NCI-H510A (cell line): ENCODE results near the gene SLC15A4.
"Not testable (repeated sequence)": the region's sequence is repeated elsewhere in the genome, so short reads cannot be mapped to it uniquely, and the experiment has no call there.

Experiments
- DNase-seq: peaks from one replicate; lab custom pipeline; 2025; lab: John Stamatoyannopoulos, UW

Gene SLC15A4

DNA sequence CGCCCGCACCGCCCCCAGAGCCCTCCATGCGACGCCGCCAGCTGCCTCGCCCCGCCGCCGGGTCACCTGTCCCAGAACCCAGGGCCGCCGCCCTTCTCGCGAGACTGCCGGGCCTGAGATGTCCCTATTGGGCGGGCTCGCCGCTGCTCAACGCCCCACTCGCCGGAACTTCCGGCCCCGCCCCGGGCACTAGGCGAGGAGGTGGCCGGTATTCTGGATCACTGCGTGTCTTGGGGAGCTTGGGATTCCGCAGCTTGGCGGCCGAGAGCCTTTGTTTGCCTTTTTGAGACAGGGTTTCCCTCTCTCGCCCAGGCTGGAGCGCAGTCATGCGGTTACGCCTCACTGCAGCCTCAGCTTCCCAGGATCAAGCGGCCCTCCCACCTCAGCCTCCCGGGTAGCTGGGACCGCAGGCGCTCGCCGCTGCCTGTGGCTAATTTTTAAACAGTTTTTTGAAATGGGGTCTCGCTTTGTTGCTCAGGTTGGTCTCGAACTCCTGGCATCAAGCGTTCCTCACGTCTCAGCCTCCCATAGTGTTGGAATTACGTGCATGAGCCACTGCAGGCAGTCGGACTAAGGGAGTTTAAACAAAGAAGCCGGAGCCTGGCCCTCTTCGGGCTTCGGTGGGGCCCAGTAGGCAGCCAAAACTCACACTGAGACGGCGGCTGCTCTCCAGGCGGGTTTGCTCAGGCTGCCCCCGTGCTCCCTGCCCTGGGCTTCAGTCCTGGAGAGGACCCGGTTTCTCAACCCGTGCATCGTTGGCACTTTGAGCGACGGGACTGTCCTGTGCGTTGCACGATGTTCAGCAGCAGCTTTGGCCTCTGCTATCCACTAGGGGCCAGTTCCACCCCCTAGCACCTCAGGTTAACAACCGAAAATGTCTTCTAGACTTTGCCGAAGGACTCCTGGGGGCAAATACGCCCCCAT lies at the start of gene SLC15A4:
SLC15A4 (minus strand) TSS at position 43 of the 924 bp plus-strand sequence; CDS start at position 28, 15 bp downstream.
- peak; percentile 95 for DNase-seq

GRCh38 chr12:128872303-128872702 lies 48.5 kb upstream of the SLC15A4 start:
- no peak for DNase-seq

DNA sequence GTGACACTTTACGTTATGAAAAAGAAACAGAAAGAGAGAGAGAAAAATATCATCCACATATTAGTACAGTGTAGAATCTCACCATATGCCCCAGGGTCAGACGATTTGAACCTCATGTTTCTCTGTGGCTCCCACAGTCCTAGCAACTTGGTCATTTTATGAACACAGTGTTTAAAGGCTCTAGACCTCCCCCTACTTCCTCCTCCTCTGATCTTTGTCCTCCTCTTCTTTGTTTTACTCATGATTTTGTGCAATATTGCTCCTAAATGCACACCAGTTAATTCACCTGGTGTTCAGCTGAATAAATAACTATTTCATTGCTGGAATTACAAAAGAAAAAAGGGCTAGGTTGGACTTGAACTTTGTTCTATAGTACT lies 47.7 kb upstream of the SLC15A4 start:
- no peak for DNase-seq

DNA sequence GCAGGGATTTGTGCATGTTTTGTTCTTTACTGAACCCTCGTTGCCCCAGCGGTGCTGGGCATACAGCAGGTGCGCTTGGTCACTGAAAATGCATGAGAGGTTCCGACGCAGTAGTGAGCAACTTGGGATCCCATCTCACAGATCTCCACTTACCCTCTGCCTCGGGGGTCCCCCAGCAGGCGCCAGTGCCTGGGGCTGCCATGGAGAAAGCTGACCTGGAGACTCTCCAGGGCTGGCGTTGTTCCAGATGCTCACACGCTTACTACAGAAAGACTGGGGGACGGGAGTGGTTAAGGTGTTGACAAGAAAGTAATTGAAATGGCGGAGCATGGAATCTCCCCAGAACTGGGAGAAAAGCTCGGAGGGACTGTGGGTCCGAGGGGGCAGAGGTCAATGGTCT lies 43.7 kb upstream of the SLC15A4 start:
- no peak for DNase-seq

GRCh38 chr12:128864516-128865186 lies 40.9 kb upstream of the SLC15A4 start:
- DNase-seq: no peak

DNA sequence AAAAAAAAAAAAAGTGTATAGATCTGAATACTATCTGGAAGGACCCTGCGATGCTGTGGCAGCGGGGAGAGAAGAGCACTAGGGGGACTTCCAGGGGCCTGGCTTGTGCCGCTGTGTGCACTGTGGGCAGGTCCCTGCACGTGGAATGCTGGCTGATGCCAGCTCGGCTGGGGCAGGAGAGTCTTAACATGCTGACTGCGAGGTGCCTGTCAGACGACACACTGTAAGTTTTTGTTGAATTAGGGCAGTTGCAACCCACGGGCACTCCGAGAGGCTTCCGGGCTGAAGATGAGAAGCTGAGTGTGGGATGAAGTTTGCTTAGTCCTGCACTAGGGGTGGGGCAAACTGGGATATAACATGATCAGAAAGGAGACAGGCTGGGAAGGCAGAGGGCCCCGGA lies 40.2 kb upstream of the SLC15A4 start:
- no peak for DNase-seq

DNA sequence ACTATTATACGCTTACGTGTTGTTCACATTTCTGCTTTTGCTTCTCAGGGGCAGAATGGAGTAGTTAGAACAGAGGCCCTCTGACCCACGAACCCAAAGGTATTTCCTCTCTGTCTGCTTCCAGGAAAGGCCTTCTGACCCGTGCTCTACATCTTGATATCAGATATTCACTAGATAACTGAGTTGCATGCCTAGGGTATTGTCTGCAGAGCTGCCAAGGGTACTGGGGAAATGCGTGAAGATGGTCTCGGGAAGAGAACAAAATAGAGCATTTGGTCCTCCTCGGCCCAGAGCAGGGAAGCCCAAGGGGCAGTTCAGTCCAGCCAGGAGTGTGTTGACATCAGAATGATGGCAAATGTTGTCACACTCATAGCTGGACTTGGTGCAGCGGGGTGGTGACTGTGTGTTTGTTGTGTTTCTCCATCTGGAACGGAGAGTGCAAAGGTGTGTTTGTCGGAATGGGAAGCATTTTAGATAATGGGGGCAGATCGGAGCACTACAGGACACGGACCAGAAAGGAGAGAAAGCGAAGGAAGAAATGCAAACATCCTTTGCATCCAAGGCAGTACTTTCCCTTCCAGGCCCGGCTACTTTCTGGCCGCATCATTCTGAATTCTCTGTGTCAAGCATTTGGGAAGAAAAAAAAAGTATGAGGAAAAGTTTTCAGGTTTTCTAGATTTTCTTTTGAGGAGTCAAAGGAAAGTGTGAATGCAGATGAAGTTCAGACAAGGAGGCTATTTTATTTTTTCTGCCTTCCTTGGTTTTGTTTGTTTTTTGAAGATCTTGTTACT lies 37.7 kb upstream of the SLC15A4 start:
- no peak for DNase-seq

GRCh38 chr12:128859311-128859710 lies 35.6 kb upstream of the SLC15A4 start:
- no peak for DNase-seq

- no peak for DNase-seq
Measured at GRCh38 chr12:128857133-128857763, 33.5 kb upstream of the SLC15A4 start.

DNA sequence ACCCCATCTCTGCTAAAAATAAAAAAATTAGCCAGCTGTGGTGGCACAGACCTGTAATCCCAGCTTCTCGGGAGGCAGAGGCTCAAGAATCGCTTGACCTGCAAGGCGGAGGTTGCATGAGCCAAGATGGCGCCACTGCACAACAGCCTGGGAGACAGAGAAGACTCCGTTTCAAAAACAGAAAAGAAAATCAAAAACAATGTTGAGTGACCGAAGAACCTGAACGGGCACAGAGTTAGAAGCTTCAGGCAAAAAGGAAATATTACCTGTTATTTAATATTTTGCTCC lies 33.0 kb upstream of the SLC15A4 start:
- no peak for DNase-seq

GRCh38 chr12:128856035-128856790 lies 32.5 kb upstream of the SLC15A4 start:
- no peak for DNase-seq

GRCh38 chr12:128853600-128854197 lies 29.9 kb upstream of the SLC15A4 start:
- DNase-seq: no peak

DNA sequence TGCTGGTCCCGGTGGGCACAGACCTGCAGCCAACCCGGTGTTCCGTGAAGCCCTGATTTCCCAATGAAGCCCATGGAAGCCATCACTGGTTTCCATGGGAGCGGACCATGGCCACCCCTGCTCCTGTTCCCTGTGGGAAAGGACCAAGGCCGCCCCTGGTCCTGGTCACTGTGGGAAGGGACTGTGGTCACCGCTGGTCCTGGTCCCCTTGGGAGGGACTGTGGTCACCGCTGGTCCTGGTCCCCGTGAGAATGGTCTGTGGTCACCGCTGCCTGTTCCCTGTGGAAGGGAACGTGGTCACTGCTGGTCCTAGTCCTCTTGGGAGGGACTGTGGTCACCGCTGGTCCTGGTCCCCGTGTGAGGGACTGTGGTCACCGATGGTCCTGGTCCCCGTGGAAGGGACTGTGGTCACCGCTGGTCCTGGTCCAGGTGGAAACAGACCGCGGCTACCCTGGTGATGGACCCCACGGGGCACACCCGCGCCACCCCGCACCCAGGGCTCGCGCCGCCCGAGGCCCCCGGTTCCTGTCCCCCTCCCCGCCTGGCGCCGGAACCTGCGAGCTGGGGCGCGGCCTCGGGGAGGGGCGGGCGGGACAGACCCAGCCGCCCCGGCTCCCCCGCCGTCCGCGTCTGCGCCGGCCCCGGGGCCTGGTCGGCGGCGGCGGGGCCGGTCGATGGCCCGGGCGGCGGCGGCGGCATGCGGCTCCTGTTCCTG lies 29.3 kb upstream of the SLC15A4 start, which contains the start of gene GLT1D1:
GLT1D1 (plus strand) TSS at position 594 of the 715 bp plus-strand sequence; CDS start at position 698, 104 bp downstream.
- DNase-seq: no peak

- no peak for DNase-seq
Measured at GRCh38 chr12:128852026-128852698, 28.4 kb upstream of the SLC15A4 start.

DNA sequence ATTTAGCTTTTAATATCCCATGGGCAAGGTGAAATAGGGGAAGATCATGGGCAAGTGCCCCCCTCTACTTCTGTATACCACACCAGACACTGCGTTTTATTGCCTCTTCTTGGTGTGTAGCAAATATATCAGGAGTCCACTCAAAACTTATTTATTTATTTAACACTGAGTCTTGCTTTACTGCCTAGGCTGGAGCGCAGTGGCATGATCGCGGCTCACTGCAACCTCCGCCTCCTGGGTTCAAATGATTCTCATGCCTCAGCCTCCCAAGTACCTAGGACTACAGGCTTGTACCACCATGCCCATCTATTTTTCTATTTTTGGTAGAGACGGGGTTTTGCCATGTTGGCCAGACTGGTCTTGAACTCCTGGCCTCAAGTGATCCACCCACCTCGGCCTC lies 27.7 kb upstream of the SLC15A4 start:
- DNase-seq: not testable (repeated sequence)

GRCh38 chr12:128850400-128850799 lies 26.6 kb upstream of the SLC15A4 start:
- DNase-seq: no peak

DNA sequence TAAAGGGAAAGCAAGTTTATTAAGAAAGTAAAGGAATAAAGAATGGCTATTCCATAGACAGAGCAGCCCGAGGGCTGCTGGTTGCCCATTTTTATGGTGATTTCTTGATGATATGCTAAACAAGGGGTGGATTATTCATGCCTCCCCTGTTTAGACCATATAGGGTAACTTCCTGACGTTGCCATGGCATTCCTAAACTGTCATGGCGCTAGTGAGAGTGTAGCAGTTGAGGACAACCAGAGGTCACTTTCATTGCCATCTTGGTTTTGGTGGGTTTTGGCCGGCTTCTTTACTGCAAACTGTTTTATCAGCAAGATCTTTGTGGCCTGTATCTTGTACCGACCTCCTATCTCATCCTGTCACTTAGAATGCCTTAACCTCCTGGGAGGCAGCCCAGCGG lies 26.0 kb upstream of the SLC15A4 start:
- DNase-seq: not testable (repeated sequence)

GRCh38 chr12:128848371-128848770 lies 24.6 kb upstream of the SLC15A4 start:
- DNase-seq: no peak

DNA sequence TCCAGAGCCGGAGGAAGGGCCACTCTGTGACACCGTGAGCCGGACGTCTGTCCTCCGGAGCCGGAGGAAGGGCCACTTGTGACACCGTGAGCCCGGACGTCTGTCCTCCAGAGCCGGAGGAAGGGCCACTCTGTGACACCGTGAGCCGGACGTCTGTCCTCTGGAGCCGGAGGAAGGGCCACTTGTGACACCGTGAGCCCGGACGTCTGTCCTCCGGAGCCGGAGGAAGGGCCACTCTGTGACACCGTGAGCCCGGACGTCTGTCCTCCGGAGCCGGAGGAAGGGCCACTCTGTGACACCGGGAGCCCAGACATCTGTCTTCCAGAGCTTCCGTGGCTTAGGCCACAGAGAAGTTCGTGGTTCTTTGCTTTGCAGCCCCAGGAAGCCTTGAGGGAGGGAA lies 22.9 kb upstream of the SLC15A4 start:
- not testable (repeated sequence) for DNase-seq
